ENCODE results near the gene TIE1. TPM values are rescaled to one million over a fixed set of nuclear protein-coding genes. Genes with fewer than 3 reads are reported as not detected.
A peak's percentile ranks its signal among the peaks of the same experiment; 100 is the strongest.

Gene TIE1
- total RNA-seq, 6 donors from 2014 or later = 23.9 to 170 (median 51.4) TPM

DNA sequence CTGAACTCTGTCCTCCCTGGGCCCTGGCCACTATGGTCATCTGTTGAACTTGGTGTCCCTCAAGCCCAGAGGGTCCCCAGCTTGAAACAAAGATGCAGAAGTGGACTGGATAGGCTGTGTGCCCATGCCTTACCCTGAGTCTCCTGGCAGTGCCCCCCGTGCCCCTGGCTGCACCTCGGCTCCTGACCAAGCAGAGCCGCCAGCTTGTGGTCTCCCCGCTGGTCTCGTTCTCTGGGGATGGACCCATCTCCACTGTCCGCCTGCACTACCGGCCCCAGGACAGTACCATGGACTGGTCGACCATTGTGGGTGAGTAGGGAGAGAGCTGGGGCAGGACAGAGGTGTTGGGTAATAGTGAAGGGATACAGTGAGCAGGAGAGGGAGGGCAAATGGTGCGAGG is 10.7 kb downstream of the TIE1 start:
- Histone ChIP-seq H3K27ac (no peak overlapping the region), H3K27me3 (no peaks in the 10 kb centered on the region), H3K36me3 (peaks cover 0 to 48% (median 8%) of the 10 kb centered on the region in 4 donors), H3K9me3 (no peaks in the 10 kb centered on the region), H3K4me1 (peaks cover 9 to 22% (median 17%) of the 10 kb centered on the region in 4 donors), H3K4me3 (no peak overlapping the region)
- no peak for TF ChIP-seq POLR2A (IDR thresholded peaks at IDR 0.05)
- TF ChIP-seq POLR2AphosphoS5 (IDR thresholded peaks at IDR 0.05) = no peak
- TF ChIP-seq, protein P1, sequence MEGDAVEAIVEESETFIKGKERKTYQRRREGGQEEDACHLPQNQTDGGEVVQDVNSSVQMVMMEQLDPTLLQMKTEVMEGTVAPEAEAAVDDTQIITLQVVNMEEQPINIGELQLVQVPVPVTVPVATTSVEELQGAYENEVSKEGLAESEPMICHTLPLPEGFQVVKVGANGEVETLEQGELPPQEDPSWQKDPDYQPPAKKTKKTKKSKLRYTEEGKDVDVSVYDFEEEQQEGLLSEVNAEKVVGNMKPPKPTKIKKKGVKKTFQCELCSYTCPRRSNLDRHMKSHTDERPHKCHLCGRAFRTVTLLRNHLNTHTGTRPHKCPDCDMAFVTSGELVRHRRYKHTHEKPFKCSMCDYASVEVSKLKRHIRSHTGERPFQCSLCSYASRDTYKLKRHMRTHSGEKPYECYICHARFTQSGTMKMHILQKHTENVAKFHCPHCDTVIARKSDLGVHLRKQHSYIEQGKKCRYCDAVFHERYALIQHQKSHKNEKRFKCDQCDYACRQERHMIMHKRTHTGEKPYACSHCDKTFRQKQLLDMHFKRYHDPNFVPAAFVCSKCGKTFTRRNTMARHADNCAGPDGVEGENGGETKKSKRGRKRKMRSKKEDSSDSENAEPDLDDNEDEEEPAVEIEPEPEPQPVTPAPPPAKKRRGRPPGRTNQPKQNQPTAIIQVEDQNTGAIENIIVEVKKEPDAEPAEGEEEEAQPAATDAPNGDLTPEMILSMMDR (IDR thresholded peaks at IDR 0.05) = no peak
- no peak for TF ChIP-seq EP300 (IDR thresholded peaks at IDR 0.05)
- no peak for ATAC-seq (ENCODE audit: low FRiP score in 2 of 2)
- 93 to 97% methylated on average over 8 to 9 of the region's 9 CpGs for WGBS, 2 donors
- DNase-seq = no peak

DNA sequence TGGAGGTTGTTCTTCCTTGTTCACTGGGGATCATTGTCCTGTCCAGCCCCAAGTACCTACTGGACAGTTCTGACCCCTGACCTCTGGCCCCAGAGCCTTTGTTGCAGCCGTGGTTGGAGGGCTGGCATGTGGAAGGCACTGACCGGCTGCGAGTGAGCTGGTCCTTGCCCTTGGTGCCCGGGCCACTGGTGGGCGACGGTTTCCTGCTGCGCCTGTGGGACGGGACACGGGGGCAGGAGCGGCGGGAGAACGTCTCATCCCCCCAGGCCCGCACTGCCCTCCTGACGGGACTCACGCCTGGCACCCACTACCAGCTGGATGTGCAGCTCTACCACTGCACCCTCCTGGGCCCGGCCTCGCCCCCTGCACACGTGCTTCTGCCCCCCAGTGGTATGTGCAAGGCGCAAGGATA is 11.4 kb downstream of the TIE1 start:
- Histone ChIP-seq H3K27ac (peak overlapping the region in 1 of 4 donors; percentile 17), H3K4me1 (peaks cover 2 to 15% (median 11%) of the 10 kb centered on the region in 4 donors), H3K4me3 (no peak overlapping the region), H3K9me3 (no peaks in the 10 kb centered on the region), H3K27me3 (no peaks in the 10 kb centered on the region), H3K36me3 (peaks cover 0 to 45% (median 7%) of the 10 kb centered on the region in 4 donors)
- TF ChIP-seq EP300 (IDR thresholded peaks at IDR 0.05) (no peak), POLR2AphosphoS5 (IDR thresholded peaks at IDR 0.05) (no peak), POLR2A (IDR thresholded peaks at IDR 0.05) (no peak)
- TF ChIP-seq, protein P1 (IDR thresholded peaks at IDR 0.05) = no peak
- ATAC-seq (ENCODE audit: low FRiP score in 2 of 2) (no peak), DNase-seq (peak in 1 of 2 donors; percentile 74)
- WGBS, 2 donors = 87 to 95% methylated on average over 6 to 19 of the region's 19 CpGs

DNA sequence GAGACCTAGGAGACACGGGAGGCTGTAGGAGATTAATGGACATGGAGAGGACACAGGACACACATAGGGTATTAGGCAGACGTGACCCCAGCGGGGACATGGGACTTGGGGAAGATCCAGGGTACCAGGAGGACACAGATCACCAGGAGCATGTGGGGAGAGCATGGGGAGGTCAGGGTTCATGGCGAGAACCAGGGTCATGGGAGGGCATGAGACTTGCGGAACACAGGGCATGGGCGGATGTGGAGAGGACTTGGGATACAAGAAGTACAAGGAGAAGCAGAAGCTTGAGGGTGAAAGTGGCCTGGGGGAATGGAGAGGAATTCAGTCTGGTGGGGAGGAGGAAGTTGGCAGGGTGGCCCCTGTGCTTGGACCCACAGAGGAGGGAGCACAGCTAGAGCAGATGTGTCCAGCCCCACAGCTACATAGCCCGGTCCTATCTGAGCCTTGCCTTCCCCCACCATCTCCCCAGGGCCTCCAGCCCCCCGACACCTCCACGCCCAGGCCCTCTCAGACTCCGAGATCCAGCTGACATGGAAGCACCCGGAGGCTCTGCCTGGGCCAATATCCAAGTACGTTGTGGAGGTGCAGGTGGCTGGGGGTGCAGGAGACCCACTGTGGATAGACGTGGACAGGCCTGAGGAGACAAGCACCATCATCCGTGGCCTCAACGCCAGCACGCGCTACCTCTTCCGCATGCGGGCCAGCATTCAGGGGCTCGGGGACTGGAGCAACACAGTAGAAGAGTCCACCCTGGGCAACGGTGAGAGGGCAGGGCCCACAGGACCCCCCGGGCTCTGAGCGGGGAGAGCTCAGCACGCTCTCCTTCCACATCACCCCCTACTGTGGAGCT is 12.1 kb downstream of the TIE1 start:
- Histone ChIP-seq H3K4me3 (no peak overlapping the region), H3K27me3 (no peaks in the 10 kb centered on the region), H3K27ac (peak overlapping the region in 1 of 4 donors; percentile 17), H3K9me3 (no peaks in the 10 kb centered on the region), H3K36me3 (peaks cover 0 to 52% (median 9%) of the 10 kb centered on the region in 4 donors), H3K4me1 (peaks cover 0 to 13% (median 9%) of the 10 kb centered on the region in 4 donors)
- TF ChIP-seq POLR2AphosphoS5 (IDR thresholded peaks at IDR 0.05) = no peak
- TF ChIP-seq, protein P1 (IDR thresholded peaks at IDR 0.05) = no peak
- no peak for TF ChIP-seq EP300 (IDR thresholded peaks at IDR 0.05)
- no peak for TF ChIP-seq POLR2A (IDR thresholded peaks at IDR 0.05)
- ATAC-seq (ENCODE audit: low FRiP score in 2 of 2) = no peak
- WGBS, 2 donors = 89 to 96% methylated on average over 17 of the region's 24 CpGs
- peak in 1 of 2 donors; percentile 62 for DNase-seq

DNA sequence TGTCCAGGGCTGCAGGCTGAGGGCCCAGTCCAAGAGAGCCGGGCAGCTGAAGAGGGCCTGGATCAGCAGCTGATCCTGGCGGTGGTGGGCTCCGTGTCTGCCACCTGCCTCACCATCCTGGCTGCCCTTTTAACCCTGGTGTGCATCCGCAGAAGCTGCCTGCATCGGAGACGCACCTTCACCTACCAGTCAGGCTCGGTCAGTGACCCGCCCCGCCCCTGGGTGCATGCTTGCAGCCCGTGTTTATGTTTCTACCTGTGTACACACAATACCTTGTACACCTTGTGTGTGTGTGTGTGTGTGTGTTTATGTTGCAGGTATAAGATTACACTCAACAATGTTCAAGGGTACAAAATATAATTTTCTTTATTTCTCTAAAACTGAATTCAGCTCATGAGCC is 13.0 kb downstream of the TIE1 start:
- TF ChIP-seq, protein P1 (IDR thresholded peaks at IDR 0.05) = no peak
- TF ChIP-seq EP300 (IDR thresholded peaks at IDR 0.05) (no peak), POLR2AphosphoS5 (IDR thresholded peaks at IDR 0.05) (no peak), POLR2A (IDR thresholded peaks at IDR 0.05) (no peak)
- DNase-seq (peak in 1 of 2 donors; percentile 60), ATAC-seq (ENCODE audit: low FRiP score in 2 of 2) (no peak)
- H3K36me3 ChIP-seq = peaks cover 0 to 50% (median 10%) of the 10 kb centered on the region in 4 donors
- no peaks in the 10 kb centered on the region for H3K27me3 ChIP-seq
- WGBS, 2 donors = 84 to 89% methylated on average over 3 to 10 of the region's 10 CpGs
- H3K4me1 ChIP-seq = peaks cover 0 to 10% (median 9%) of the 10 kb centered on the region in 4 donors
- no peaks in the 10 kb centered on the region for H3K9me3 ChIP-seq
- H3K4me3 ChIP-seq = no peak overlapping the region
- H3K27ac ChIP-seq = no peak overlapping the region

Measured in upper lobe of left lung (tissue), 6 donors.